ENCODE results near the gene BTF3.

DNA sequence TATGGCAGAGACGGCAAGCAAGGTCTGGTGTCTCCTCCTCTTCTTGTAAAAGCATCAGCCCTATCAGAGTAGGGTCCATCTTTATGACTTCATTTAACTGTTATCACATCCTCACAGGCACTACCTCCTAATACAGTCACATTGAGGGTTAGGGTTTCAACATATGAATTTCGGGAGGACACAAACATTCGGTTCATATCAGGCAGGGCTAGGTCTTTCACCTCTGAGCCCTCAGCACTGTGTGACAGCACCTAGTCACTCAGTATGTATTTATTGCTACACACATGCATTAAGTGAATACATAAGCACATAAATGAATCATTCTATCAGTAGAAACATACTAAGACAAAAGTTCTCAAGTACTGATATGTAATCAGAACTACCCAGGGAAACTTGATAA, 9.4 kb upstream of the BTF3 start:
- no peak for TF ChIP-seq POLR2AphosphoS5 (IDR thresholded peaks at IDR 0.05; ENCODE audit: low read depth, low read length)
- TF ChIP-seq POLR2A (IDR thresholded peaks at IDR 0.05; ENCODE audit: low read depth, low read length): no peak
- TF ChIP-seq TAF1 (IDR thresholded peaks at IDR 0.05; ENCODE audit: borderline replicate concordance, low read depth, low read length): no peak
